NB4 (cell line): Measurements from ENCODE around the gene CD3D.

Experiments
- CTCF ChIP-seq: IDR thresholded peaks from one replicate; pipeline ENCODE4 v1.5.1; 2012; ENCODE audit warnings: low read depth, low read length
- POLR2A ChIP-seq: IDR thresholded peaks from 2 replicates; pipeline ENCODE4 v1.6.1; 2011; ENCODE audit warnings: mild to moderate bottlenecking; ENCODE audit not compliant: insufficient read length; ENCODE audit errors: extremely low read depth

GRCh38 chr11:118379497-118379896, 37.0 kb upstream of the CD3D start:
- TF ChIP-seq CTCF (no peak), POLR2A (no peak)
